GDM1 (cell line): ENCODE data around the gene KLF4.

ENCODE experiments used
- DNase-seq: peaks from one replicate; lab custom pipeline; 2025; lab: John Stamatoyannopoulos, UW

The KLF4 gene

DNA sequence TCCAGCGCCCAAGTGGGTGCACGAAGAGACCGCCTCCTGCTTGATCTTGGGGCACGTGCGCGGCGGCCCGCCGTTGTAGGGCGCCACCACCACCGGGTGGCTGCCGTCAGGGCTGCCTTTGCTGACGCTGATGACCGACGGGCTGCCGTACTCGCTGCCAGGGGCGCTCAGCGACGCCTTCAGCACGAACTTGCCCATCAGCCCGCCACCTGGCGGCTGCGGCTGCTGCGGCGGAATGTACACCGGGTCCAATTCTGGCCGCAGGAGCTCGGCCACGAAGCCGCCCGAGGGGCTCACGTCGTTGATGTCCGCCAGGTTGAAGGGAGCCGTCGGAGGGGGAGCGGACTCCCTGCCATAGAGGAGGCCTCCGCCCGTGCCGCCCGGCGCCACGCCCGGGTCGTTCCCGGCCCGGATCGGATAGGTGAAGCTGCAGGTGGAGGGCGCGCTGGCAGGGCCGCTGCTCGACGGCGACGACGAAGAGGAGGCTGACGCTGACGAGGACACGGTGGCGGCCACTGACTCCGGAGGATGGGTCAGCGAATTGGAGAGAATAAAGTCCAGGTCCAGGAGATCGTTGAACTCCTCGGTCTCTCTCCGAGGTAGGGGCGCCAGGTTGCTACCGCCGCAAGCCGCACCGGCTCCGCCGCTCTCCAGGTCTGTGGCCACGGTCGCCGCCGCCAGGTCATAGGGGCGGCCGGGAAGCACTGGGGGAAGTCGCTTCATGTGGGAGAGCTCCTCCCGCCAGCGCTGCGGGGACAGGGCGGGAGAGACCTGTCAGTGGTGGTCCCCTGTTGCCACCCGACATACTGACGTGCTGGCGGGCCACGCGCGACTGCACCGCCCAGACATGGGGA, 1.8 kb downstream of the KLF4 start:
- no peak for DNase-seq

DNA sequence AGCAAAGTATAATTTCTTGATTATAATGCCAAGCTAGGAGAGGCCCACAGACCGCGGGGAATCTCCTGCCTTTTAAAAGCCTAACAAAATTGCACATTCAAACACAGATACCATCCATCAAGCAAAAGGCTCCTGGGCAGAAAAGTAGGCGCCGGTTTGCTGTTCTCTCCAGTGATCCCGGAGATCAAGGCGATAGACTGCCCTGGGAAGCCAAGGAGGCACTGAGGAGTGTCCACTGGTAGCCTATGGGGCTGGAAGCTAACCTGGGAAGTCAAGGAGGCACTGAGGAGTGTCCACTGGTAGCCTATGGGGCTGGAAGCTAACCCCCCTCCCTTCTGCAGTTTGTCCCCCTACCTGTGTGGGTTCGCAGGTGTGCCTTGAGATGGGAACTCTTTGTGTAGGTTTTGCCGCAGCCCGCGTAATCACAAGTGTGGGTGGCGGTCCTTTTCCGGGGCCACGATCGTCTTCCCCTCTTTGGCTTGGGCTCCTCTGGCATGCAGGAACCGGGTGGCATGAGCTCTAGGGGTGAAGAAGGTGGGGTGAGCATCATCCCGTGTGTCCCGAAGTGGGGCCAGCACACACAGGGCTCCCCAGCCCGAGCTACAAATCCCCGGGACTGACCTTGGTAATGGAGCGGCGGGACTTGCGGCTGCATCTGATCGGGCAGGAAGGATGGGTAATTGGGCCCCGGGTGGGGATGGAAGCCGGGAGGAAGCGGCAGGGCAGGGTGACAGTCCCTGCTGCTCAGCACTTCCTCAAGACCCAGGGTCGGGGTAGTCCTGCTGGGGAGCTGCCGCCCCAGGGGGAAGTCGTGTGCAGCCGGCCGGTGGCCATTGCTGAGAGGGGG, 2.7 kb downstream of the KLF4 start:
- no peak for DNase-seq

DNA sequence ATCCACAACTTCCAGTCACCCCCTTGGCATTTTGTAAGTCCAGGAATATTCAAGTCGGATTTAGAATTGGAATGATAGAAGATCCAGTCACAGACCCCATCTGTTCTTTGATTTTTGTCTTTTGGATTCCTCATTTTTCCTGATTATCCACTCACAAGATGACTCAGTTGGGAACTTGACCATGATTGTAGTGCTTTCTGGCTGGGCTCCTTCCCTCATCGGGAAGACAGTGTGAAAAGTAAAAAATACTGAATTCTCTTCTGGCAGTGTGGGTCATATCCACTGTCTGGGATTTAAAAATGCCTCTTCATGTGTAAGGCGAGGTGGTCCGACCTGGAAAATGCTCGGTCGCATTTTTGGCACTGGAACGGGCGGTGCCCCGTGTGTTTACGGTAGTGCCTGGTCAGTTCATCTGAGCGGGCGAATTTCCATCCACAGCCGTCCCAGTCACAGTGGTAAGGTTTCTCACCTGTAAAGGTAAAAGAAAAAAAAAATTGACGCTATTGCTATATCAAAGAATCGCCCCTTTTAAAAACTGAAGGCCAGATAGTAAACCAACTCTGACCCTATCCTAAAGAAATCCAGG, 4.0 kb downstream of the KLF4 start:
- no peak for DNase-seq

DNA sequence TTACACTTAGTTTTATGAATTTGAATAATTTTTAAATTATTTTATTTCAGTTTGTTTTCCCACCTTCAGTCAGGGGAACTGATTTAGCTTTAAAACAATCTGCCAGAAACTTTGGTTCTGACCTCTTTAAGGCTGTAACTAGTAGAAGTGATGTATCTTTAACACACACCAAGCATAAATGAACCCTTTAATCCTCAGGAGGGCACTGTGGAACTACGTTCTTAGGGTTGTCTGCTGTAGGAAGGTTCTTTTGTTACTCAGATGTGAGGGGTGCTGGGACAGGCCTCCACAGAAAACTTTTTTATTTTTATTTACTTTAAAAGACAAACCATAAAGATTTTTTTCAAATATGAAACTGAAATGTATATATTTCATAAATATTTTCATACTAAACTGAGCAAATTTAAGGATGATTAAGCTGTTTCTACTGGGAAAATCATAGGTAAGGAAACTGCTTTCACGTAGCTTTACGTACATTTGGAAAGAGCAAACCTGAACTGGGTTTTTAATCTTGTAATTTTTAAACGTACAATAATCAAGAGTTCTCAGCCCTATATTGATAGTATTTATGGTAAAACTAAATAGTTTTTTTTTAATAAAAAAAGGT, 5.3 kb downstream of the KLF4 start:
- DNase-seq = peak; percentile 8

DNA sequence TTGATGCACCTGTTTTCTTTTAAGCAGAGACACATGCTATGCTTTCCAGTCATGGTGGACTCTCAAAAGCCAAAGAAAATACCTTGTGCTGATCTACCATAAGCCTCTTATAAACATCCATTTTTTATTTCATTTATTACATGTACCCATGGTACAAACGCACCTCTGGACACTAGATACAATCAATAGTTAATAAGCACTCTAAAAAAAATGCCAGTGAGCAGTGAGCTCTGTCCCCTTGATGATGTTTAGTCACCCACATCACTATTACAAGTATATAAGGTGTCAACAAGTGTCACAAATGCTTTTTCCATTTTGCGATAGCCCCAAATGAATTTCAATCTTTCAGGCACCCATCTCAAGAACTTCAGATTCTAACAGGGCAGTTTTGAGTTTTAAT, 5.9 kb downstream of the KLF4 start:
- DNase-seq = no peak

DNA sequence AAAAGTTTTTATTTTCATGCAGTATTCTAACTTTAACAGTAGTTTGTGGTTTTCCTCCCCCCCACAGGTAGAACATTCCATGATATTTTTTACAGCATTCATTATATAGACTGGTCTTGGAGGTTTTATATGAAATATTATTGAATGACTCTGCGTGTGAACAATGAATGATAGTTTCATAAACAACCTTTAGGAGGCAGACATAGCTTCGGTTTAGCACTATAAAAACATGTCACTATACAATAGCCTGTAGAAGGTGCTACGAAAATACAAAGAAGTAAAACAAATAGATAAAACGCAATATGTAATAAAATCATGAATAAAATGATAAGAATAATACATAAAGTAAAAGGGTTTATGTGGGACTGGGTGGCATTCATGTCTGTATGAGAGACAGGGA, 8.5 kb downstream of the KLF4 start:
- no peak for DNase-seq

DNA sequence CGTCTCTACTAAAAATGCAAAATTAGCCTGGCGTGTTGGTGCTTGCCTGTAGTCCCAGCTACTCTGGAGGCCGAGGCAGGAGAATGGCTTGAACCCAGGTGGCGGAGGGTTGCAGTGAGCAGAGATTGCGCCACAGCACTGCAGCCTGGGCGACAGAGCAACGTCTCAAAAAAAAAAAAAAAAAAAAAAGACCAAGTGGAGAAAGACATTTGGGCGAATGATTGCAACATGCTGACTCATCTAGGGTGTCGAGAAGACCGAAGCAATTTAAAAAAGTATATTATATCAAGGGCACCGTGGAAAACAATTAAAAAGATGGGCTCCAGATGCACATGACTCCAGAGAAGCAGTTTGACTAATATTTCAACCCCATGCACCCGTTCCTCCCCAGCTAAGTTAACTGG, 9.2 kb downstream of the KLF4 start:
- DNase-seq = no peak

DNA sequence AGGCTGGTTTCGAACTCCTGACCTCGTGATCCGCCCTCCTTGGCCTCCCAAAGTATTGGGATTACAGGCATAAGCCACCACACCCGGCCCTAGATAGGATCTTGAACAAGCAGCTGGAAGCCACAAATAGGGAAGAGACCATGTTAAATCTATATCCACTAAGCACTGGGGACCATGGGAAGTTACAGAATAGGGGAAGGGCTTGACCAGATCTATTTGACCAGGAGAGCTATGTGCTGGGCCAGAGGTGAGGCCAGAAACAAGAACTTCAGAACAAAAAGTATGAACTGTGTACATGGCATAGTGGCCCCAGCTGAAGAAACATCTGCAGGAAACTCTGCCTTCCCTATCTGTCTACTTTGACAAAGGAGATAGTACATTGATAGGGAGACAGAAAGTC, 10.8 kb downstream of the KLF4 start:
- no peak for DNase-seq

DNA sequence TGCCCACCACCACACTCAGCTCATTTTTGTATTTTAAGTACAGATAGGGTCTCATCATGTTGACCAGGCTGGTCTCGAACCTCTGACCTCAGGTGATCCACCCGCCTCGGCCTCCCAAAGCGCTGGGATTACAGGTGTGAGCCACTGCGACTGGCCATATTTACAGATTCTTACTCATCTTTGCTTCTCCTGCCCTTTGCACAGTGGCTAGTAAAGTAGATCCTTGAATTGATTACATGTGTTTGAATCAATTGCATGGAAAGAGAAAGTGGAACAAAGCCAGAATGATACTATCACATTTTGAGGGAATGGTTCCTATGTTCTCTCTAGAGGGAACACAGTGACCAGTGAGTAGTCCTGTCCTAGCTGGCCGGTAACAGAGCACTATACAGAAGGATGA, 15.4 kb downstream of the KLF4 start:
- DNase-seq = no peak

DNA sequence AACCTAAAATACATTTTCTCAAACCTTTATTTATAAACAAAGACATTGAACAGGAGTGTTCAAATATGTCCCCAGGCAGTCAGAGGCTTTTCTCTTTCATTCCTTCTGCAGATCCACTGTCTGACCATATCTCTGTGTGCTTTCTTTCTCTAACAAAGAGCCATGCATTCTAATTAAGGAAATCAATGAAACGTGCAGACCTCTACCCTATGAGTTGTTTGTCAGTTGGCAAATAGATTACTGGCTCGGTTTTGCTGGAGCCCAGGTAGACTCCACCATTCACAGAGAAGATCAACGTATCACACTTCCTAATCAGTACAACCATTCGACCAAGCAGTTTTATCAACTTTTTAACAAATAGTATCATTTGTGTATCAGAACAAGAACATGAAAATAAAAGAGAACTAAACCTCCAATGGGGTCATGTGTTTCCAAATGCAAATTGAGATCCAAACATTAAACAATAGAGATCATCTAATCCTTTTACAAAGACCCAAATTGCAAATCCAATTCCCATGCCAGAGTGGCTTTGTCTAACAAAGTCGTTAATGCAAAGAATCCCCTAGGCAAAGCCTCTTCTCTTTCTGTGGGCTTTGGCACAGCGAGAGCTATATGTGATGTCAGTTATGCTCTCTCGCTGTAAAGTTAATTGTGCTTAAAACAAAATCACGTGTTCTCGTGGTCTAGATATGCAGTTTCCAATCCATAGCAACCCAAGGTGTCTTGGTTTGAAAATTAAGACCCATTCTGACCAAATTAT, 16.8 kb downstream of the KLF4 start:
- DNase-seq = no peak

DNA sequence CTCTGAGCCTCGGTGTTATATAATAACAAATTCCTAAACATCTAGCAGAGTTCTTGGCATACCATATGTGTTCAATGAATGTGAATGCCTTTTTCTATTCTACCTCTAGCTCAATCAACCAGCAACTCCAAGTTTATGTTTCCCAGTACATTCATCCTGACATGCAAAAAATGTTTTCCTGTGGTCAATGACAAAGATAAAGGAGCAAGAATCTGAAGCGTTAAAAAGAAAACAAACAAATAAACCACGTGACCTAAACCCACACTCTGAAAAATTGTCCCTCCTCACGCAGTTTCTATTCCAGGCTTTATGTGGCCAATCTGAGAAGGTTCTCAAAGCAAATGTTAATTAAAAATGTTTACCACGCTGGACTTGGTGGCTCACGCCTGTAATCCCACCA, 18.0 kb downstream of the KLF4 start:
- no peak for DNase-seq

DNA sequence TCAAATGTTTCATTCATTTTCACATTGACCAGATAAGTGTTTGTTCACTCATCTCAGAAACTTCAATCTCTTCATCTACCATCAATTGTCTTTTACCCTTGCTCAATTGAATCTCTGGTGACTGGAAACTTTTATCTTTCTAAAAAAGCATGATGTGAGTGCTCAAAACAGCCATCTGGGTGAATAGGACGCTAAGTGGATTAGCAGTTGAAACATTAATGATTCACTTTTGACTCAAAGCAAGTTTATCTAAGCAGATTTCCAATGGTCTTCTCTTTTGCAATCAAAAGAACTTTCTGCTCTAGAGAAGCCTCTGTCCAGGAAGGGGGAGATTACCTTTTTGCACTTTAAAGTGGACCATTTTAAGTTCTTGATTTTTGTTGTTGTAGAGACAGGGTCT, 22.2 kb downstream of the KLF4 start:
- no peak for DNase-seq

DNA sequence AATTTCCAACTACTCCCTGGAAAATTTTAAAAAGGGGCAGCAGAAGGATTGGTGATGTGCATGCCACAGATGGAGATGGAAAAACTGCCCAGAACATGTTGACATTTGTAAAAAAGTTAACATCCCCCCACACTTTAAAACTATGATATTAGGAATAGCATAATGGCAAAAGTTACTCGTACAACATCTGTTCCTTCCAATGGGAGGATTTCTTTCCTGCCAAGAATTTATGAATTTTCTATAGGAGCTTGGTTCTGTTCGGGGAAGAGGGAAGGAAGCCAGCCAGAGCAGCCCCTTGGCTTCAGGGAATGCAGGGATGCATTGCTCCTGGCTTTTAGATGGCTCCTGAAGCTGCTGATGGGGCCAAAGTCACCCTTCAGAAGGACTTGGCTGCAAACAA, 22.7 kb downstream of the KLF4 start:
- DNase-seq = no peak

DNA sequence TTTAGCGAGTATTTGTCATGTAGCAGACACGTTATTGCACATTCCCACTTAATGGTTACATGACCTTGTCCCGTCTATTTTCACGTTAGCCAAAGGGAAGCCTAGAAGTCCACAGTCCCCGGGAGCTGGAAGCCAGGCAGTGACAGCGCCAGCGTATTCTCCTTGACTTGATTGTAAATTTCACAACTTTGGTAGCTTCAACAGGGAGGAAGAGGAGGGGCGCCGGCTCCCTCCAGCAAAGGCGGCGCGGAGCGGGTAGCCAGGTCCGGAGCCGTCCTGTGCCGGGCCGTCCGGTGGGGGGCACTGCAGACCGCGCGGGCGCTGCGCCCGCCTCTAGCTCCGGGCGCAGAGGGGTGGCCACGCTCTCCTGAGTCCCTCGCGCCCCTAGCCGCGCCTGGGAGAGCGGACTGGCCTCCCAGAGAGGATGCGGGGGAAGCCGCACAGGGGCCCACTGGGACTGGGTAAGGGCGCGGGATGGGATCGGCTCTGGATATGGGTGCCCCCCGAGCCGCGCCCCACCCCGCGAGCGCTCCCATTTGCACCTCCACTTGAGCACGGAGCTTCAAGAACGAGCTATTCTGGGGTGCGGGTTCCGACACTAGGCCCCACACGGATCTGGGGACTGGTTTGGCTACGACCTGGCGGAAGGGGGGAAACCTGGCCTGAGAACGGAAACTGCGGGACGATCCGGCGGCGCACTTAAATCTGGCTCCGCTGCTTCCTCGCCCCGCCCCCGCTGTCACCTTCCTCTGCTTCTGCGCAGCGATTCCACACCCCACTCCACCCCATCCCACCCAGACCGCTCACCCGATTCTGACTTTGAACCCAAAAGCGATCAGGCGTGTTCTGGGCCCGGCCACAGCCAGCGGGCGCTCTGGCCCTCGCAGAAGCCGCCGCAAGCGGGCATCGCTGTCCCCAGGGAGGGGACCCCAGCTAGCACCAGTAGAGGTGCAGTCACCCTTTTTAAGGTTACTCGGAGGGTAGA, 23.8 kb downstream of the KLF4 start:
- DNase-seq = no peak

DNA sequence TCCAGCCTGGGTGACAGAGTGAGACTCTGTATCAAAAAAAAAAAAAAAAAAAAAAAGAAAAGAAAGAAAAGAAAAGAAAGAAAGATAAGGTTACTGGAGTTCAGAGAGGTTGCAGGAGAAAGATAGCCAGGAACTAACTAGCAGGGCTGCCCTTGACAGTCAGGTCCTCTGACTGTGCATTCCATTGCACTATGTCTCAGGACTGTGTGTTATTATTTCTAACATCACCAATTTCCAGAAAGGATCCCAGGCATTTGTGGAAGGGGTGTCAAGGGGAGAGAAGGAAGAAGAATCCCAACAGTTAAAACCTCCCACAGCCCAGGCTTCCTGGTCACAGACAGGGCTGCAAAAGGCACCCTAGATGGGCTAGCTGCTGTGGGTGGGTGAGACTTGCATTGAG, 25.1 kb downstream of the KLF4 start:
- no peak for DNase-seq

DNA sequence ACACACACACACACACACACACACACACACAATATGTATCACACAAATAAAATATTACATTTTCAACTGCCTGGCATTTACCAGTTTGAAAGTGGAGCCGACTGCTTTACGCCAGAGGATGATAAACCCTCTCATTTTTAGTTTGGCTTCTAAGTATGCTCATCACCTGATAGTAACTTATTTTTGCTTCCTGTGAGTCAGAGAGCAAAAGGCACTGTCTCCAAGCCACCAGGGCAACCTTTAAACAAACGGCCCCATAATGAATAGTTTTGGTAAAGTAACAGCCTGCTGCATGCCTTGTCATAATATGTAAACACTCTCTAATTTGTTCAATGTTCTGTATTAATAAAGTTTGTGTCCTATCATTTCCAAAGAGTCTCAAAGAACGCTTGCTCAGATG, 26.9 kb downstream of the KLF4 start:
- DNase-seq = no peak

DNA sequence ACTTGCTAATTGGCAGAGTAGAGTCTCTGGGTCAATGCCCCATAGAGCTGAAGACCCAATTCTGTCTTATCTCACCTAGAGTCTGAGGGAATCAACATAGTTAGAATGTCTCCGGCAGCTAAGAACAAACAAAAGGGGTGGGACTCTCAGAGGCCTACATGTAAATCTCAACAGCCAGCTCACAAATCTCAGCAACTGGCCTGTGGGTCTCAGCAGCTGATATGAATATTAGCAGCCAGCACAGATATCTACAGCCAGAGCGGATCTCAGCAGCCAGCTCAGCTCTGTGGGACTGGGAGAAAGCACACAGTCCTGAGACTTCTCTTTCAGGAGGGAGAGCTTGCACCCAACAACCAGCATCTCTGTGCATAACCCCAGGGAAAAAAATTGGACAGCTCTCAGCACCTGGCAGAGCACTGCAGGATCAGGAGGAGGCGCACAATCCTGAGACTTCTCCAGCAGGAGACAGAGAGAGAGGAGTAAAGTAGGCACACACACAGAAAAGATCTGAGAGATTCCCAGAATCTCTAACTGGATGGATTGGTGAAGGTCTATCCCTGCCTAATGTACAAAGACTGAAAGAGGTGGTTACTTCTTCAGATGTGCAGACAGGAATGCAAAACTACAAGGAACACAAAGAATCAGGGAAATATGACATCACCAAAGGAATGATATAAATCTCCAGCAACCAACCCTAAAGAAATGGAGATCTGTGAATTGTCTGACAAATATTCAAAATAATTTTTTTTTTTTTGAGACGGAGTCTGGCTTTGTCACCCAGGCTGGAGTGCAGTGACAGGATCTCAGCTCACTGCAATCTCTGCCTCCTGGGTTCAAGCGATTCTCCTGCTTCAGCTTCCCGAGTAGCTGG, 29.2 kb downstream of the KLF4 start:
- DNase-seq = no peak

DNA sequence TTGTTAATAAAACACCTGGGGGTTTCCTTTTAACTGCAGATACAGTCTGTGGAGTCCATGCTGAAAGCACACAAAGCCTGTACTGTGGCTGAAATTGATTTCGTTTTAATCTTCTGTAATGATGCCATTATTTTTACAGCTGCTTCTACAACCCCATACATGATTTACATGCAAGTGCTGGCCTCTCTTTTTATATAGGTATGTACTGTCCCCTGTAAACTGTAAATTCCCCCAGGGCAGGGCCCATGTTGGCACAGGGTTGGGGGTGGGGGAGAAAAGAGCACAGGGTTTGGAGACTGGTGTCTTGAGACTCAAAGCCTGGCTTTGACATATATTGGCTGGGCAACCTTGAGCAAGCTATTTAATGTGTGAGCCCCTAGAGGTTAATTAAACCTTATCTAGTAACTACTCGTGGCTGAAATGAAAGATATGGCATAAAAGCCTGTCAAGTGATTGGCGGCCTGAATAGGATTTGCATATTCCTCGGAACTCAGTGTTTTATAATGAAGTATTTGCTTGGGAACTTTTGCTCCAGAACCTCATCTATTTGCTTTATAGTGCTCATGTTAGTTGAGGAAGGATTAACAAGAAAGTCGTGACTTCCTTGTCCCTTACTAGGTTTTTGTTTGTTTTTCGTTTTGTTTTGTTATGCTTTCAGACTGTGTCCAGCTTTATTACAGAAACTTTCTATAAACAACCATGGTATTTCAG, 34.0 kb downstream of the KLF4 start:
- no peak for DNase-seq

DNA sequence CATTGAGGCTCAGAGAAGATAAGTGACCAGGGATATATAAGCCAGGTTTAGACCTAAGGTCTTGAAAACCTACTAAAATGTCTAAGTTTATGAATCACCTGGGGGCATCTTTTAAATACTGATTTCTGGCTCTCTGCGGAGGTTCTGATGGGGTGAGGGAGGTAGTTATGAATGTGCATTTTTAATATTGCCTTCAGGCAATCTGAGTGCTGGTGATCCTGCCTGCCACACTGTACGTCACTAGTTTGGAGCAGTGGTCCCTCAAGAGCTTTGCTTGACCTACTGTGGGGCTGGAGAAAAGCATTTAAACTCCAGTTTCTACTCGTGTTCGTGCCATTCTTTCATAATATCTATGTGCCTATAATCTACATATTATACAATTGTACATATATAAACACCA, 36.1 kb downstream of the KLF4 start:
- DNase-seq = no peak
